Esophagus muscularis mucosa (tissue), 3 donors: ENCODE data around the gene PCK1.

Experiments used
- CTCF ChIP-seq, 3 experiments: fragments of 200-600 bp in 2 of 3; fragments of 450-650 bp in 1 of 3; sonication (generic) in 2 of 3; IDR thresholded peaks; one replicate each; pipeline ENCODE4 v1.5.1; 2017 to 2019; ENCODE audit warnings: antibody characterized with exemption in 3 of 3, mild to moderate bottlenecking in 2 of 3, moderate library complexity in 1 of 3
- POLR2AphosphoS5 ChIP-seq, 2 donors: sonication (generic); formaldehyde crosslinking; IDR thresholded peaks; one replicate each; pipeline ENCODE4 v1.6.1; 2017; ENCODE audit warnings: antibody characterized with exemption in 2 of 2

GRCh38 chr20:57568088-57568896 lies 7.4 kb downstream of the PCK1 start:
- TF ChIP-seq POLR2AphosphoS5 (IDR thresholded peaks at IDR 0.05), result no peak
- TF ChIP-seq CTCF (IDR thresholded peaks at IDR 0.05), result no peak
